Heart left ventricle (tissue), 16 donors: ENCODE measurements around the gene ATL2. TPM values are rescaled to one million over a fixed set of nuclear protein-coding genes. Genes with fewer than 3 reads are reported as not detected.

ENCODE experiments used
- ATAC-seq, 4 donors: fragments of 200-7000 bp; cut with Tn5 transposase; one replicate each; pipeline ENCODE4 v1.9.1; 2020 to 2022; ENCODE audit warnings: moderate library complexity in 4 of 4, mild to moderate bottlenecking in 3 of 4, moderate number of reproducible peaks in 1 of 4
- DNase-seq, 5 donors: peaks; one replicate each; pipeline ENCODE4 v3.0.0-alpha.2; 2020
- H3K27ac ChIP-seq, 12 donors: fragments of 200-600 bp; sonication (generic) in 4 of 12; one replicate each; pipeline versions ENCODE4 v1.5.0 to v1.8.0; 2016 to 2022; ENCODE audit warnings: mild to moderate bottlenecking in 2 of 12
- H3K27me3 ChIP-seq, 9 donors: fragments of 200-600 bp; sonication (generic) in 2 of 9; one replicate each; pipeline versions ENCODE4 v1.5.1 to v1.8.0; 2016 to 2022; ENCODE audit warnings: mild to moderate bottlenecking in 3 of 9
- H3K36me3 ChIP-seq, 9 donors: fragments of 200-600 bp; sonication (generic) in 2 of 9; one replicate each; pipeline versions ENCODE4 v1.5.0 to v1.8.0; 2018 to 2022; ENCODE audit warnings: mild to moderate bottlenecking in 2 of 9
- H3K4me1 ChIP-seq, 12 donors: fragments of 200-600 bp; sonication (generic) in 4 of 12; one replicate each; pipeline versions ENCODE4 v1.5.0 to v1.8.0; 2016 to 2022; ENCODE audit warnings: mild to moderate bottlenecking in 3 of 12
- H3K4me3 ChIP-seq, 12 donors: fragments of 200-600 bp; sonication (generic) in 4 of 12; one replicate each; pipeline versions ENCODE4 v1.5.0 to v1.8.0; 2017 to 2022; ENCODE audit warnings: mild to moderate bottlenecking in 9 of 12, moderate library complexity in 4 of 12
- H3K9me3 ChIP-seq, 12 donors: fragments of 200-600 bp; sonication (generic) in 4 of 12; one replicate each; pipeline versions ENCODE4 v1.5.0 to v1.8.0; 2016 to 2022; ENCODE audit warnings: mild to moderate bottlenecking in 1 of 12
- CTCF ChIP-seq, 12 donors: fragments of 200-600 bp; sonication (generic) in 4 of 12; IDR thresholded peaks; one replicate each; pipeline versions ENCODE4 v1.5.0 to v1.8.0; 2018 to 2022; ENCODE audit warnings: antibody characterized with exemption in 12 of 12, mild to moderate bottlenecking in 5 of 12
- POLR2A ChIP-seq, 2 donors: fragments of 450-650 bp; IDR thresholded peaks; one replicate each; pipeline ENCODE4 v1.6.1; 2017; ENCODE audit warnings: antibody characterized with exemption in 2 of 2, mild to moderate bottlenecking in 2 of 2, moderate library complexity in 2 of 2
- WGBS, 4 donors: extraction: QIAGEN DNeasy Blood & Tissue Kit in 2 of 4; methylation state at CpG; one replicate each; pipeline versions ENCODE4 v1.1.5 to v1.1.7; 2013 to 2018; 5-methylcytosine and 5-hydroxymethylcytosine counted together
- intact Hi-C, 10 donors: fragments of 100-400 bp; cut with DNase I; formaldehyde crosslinking; loops; one replicate each; pipeline versions ENCODE4 v1.11.1 to v1.14.2; 2022
- polyA plus RNA-seq, 2 donors: library from polyadenylated mRNA; stranded (reverse); fragments of 200-250 nt; gene quantifications; one replicate each; pipeline ENCODE4 v1.2.3, GENCODE V29; 2013
- total RNA-seq, 9 donors: library from RNA; depleted of rRNA in 2 of 9; stranded (reverse); fragments of >200 nt in 2 of 9; fragmentation: NEBNext Ultra II Directional in 3 of 9; extraction: Animal tissue kit (Norgen Biotek cat#: 25700) in 3 of 9; gene quantifications; one replicate each; pipeline versions ENCODE4 v1.1.0 to v1.2.4, GENCODE V29; 2016 to 2023
- donor health status: ischemic (EF 13 %, LVEDD 7.1; RV severe dilation, severe dysfunction).
- donor health status: healthy with polysubstance abuse.
- donor health status: DM: no; HTN: yes; CAD: no.
- donor health status: DM: no; HTN: no; CAD: no.
- donor health status: ischemic (EF 25% LVEDD 6.9; RV normal size, moderate dysfunction).
- donor health status: ischemic (EF 25% LVEDD 5.7; RV mildly dilated, moderate dysfunction).
- donor health status: healthy.
- donor health status: DM: yes; HTN: yes; CAD: no.
- donor health status: ischemic (EF 35%, LVEDD 5.7; RV mildly dilated, moderate dysfunction).
- donor health status: nonischemic (EF 11% LVEDD 7.7; RV severe dilation, severe dysfunction).
- donor health status: DM: yes; HTN: yes; CAD: no.
- donor health status: PGD.
- donor health status: ischemic (EF 29% LVEDD 5.4; RV normal size, mild dysfunction).
- donor health status: nonischemic (EF 23%, LVEDD 6.1; RV moderate dilation, normal function).

Gene ATL2
- total and polyA plus RNA-seq, 11 donors: 8.7 to 41.9 (median 30.4) TPM

- no peak for DNase-seq
- TF ChIP-seq CTCF (IDR thresholded peaks at IDR 0.05): no peak
- no peak for TF ChIP-seq POLR2A (IDR thresholded peaks at IDR 0.05)
- Histone ChIP-seq H3K4me1 (peaks cover 0 to 32% (median 0%) of the 10 kb centered on the region in 12 donors), H3K36me3 (no peaks in the 10 kb centered on the region), H3K27me3 (no peaks in the 10 kb centered on the region), H3K4me3 (no peak overlapping the region), H3K9me3 (no peaks in the 10 kb centered on the region), H3K27ac (peak overlapping the region in 6 of 12 donors; percentile 47 to 84 (median 56))
- intact Hi-C loops: loop anchor here in 3 of 10 donors (5.0 to 10.0 kb wide), 3 partner anchors 110 to 147 kb away; no protein-coding TSS in a partner anchor
- no peak for ATAC-seq
- WGBS, 4 donors: 58 to 79% (median 71%) methylated on average over 4 of the region's 4 CpGs
Observed at GRCh38 chr2:38264396-38265221, 112.5 kb downstream of the ATL2 start.

GRCh38 chr2:38263293-38263692 is 113.8 kb downstream of the ATL2 start:
- intact Hi-C loops: loop anchor here in 2 of 10 donors (10.0 kb wide), 2 partner anchors 108 to 138 kb away; no protein-coding TSS in a partner anchor
- Histone ChIP-seq H3K36me3 (no peaks in the 10 kb centered on the region), H3K4me3 (no peak overlapping the region), H3K9me3 (no peaks in the 10 kb centered on the region), H3K27me3 (no peaks in the 10 kb centered on the region), H3K4me1 (peaks cover 0 to 45% (median 0%) of the 10 kb centered on the region in 12 donors), H3K27ac (peak overlapping the region in 1 of 12 donors; percentile 69)
- DNase-seq (no peak), ATAC-seq (no peak)
- TF ChIP-seq CTCF (IDR thresholded peaks at IDR 0.05) (no peak), POLR2A (IDR thresholded peaks at IDR 0.05) (no peak)
- WGBS, 4 donors: 77 to 87% (median 84%) methylated on average over 6 of the region's 6 CpGs

- H3K27me3 ChIP-seq: no peaks in the 10 kb centered on the region
- H3K4me1 ChIP-seq: peaks cover 0 to 45% (median 0%) of the 10 kb centered on the region in 12 donors
- H3K9me3 ChIP-seq: no peaks in the 10 kb centered on the region
- no peak for TF ChIP-seq POLR2A (IDR thresholded peaks at IDR 0.05)
- no peak for TF ChIP-seq CTCF (IDR thresholded peaks at IDR 0.05)
- DNase-seq (no peak), ATAC-seq (no peak)
- no peaks in the 10 kb centered on the region for H3K36me3 ChIP-seq
- no peak overlapping the region for H3K4me3 ChIP-seq
- WGBS, 4 donors: 83 to 90% (median 85%) methylated on average over 13 to 14 of the region's 14 CpGs
- H3K27ac ChIP-seq: peak overlapping the region in 1 of 12 donors; percentile 68
- intact Hi-C loops: loop anchor here in 2 of 10 donors (10.0 kb wide), 2 partner anchors 107 to 137 kb away; no protein-coding TSS in a partner anchor
Observed at GRCh38 chr2:38262069-38262871, 114.8 kb downstream of the ATL2 start.
